Activated CD4-positive, alpha-beta T cell treated with anti-CD3 and anti-CD28 coated beads, Interleukin-2, amount 10 ng/mL, durations not matched to agents 7 days and 5 days (primary cell): ENCODE results near the gene CGNL1. TPM values are rescaled to one million over a fixed set of nuclear protein-coding genes. Genes with fewer than 3 reads are reported as not detected.

Experiments used
- CTCF ChIA-PET: fragments of 350-600 bp; sonication (Branson Sonifier 250); formaldehyde crosslinking; loops from one replicate; lab custom pipeline; 2021; ENCODE audit warnings: antibody characterized with exemption; lab: Charles Lee
- POLR2A ChIA-PET: fragments of 350-600 bp; sonication (Branson Sonifier 250); formaldehyde crosslinking; loops from one replicate; lab custom pipeline; 2021; ENCODE audit warnings: antibody characterized with exemption; lab: Charles Lee
- DNase-seq: peaks from one replicate; pipeline ENCODE4 v3.0.0-alpha.2; 2020
- H3K27ac Mint-ChIP-seq: one replicate; pipeline ENCODE4 v1.8.0; 2021; ENCODE audit warnings: mild to moderate bottlenecking, moderate library complexity, mixed read lengths
- H3K27me3 Mint-ChIP-seq: one replicate; pipeline ENCODE4 v1.8.0; 2021; ENCODE audit warnings: mixed read lengths
- H3K36me3 Mint-ChIP-seq: one replicate; pipeline ENCODE4 v1.8.0; 2021; ENCODE audit warnings: low read depth, mixed read lengths
- H3K4me1 Mint-ChIP-seq: one replicate; pipeline ENCODE4 v1.8.0; 2021; ENCODE audit warnings: mixed read lengths
- H3K4me3 Mint-ChIP-seq: one replicate; pipeline ENCODE4 v1.8.0; 2021; ENCODE audit warnings: mild to moderate bottlenecking, moderate library complexity, mixed read lengths
- H3K9me3 Mint-ChIP-seq: one replicate; pipeline ENCODE4 v1.8.0; 2021; ENCODE audit warnings: mixed read lengths
- total RNA-seq, 2 experiments: library from RNA; stranded (reverse); gene quantifications; one replicate each; pipeline ENCODE4 v1.2.3, GENCODE V29; 2021

The CGNL1 gene
- total RNA-seq, 2 experiments from 2014 or later = not detected

DNA sequence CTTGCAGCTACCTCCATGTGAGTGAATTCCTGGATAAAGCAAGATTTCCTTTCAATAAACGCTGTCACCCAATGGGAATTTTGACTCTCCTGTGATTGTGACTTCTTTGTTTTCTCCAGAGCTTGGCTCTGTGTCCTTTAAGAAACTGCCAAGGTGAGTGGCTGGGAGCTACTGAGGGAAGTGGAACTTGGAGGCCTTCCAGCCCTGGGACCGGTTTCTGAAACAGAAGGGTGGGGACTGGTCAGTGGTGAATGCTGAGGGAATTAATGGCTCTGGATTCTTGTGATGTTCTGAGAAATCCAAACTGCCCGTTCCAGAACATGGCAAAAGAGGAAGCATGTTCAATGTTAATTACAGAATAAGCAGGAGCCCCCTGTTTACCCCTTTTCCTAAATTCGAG lies 174.3 kb downstream of the CGNL1 start:
- ChIA-PET POLR2A (no interaction called here), CTCF (no interaction called here)
- no peaks in the 10 kb centered on the region for H3K4me1 Mint-ChIP-seq
- no peak overlapping the region for H3K4me3 Mint-ChIP-seq
- DNase-seq = no peak
- no peaks in the 10 kb centered on the region for H3K9me3 Mint-ChIP-seq
- H3K36me3 Mint-ChIP-seq = no peaks in the 10 kb centered on the region
- H3K27ac Mint-ChIP-seq = no peak overlapping the region
- no peaks in the 10 kb centered on the region for H3K27me3 Mint-ChIP-seq

DNA sequence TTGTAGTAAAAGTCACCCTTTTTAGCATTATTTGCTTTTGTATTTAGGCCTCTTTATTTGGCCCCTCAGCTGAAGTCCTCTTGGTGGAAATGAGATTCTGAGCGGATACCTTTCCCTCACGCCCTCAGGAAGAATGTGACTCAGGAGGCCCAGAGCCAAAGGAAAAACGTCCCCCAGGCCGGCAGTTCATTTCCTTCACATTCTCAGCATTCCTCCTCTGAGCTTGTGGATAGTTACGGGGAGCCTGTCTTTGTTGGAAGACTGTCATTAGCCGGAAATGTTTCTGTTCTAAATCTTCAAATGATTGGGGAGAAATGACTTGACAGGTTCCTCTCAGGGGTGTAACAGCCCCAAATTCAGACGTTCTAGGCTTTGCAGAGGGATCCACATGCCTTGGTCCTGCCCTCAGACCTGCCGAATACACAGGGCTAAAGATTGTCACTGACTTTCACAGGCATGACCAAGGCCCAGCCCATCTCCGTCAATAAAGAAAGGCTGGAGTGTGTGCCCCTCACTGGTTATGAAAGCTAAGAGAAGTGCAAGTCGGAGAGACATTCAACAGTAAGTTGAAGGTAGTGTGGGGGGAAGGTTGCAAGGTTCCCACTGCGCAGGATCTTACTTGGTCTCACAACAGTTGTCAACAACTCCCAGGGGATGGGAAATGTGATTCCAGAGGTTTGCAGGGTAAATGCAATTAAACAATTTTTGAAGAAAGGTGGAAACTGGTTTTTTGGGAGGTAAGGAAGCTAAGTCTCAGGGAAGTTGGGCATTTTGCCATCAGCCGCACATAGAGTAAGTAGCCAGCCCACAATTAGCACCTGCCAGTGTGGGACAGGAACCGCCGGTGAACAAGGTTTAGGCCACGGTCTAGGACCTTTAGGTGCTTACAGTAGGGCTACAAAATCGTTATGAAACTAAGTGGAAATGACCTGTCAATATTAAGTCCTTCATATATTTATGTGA lies 175.7 kb downstream of the CGNL1 start:
- no peaks in the 10 kb centered on the region for H3K4me1 Mint-ChIP-seq
- no peaks in the 10 kb centered on the region for H3K36me3 Mint-ChIP-seq
- no peak overlapping the region for H3K4me3 Mint-ChIP-seq
- H3K9me3 Mint-ChIP-seq = no peaks in the 10 kb centered on the region
- H3K27me3 Mint-ChIP-seq = no peaks in the 10 kb centered on the region
- ChIA-PET POLR2A (no interaction called here), CTCF (interaction anchor here (1.0 kb wide), 1 partner anchor 9 kb away, joined by 4 read pairs; no protein-coding TSS in a partner anchor)
- H3K27ac Mint-ChIP-seq = no peak overlapping the region
- DNase-seq = no peak

DNA sequence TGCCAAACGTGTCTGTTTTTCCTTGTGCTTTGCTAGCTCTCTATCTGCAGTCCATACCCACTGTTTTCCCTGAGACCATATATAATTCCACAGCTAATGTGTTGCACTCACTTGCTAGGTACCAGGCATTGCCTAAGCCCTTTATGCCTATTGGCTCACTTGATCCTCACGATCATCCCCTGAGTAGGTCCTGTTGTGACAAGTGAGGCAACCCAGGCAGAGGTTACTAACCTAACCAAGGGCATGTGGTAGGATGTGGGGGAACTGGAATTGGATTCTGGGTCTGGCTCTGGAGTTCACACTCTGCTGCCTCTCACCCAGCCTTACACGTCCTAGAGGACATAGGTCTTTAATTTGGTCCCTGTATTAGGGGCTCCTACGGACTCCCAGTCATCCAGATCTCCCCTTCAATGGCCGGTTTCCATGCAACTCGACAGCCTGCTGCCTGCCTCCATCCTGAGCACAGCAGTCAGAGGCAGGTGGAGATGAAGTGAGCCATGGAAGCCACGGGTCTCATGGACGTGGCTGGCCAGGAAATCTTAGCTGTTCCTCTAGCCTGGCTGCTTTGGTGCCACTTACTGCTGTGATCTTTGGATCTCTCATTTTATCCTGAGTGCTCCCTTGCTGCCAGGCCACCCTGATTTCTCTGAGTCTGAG lies 176.5 kb downstream of the CGNL1 start:
- CTCF ChIA-PET = interaction anchor here (1.0 kb wide), 1 partner anchor 9 kb away, joined by 4 read pairs; no protein-coding TSS in a partner anchor

DNA sequence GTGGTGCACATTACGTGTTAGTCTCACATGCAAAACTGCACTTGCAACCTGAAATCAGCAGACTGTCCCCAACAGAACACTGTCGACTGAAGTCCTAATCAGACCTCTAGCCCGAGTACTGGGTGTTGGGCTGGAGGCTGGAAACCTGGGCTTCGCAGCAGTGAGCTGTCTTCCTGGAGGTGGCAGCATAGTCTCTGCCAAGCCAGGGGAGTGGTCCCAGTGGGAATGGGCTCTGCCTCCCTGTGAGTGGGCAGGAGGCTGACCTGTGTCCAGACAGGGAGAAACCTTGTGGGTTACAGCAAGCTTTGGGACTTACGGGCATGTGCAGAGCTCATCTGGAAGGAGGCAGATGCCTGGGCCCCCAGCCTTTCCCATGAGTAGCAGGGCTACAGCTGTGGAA lies 177.2 kb downstream of the CGNL1 start:
- Mint-ChIP-seq H3K4me1 (no peaks in the 10 kb centered on the region), H3K36me3 (no peaks in the 10 kb centered on the region), H3K27me3 (no peaks in the 10 kb centered on the region), H3K4me3 (no peak overlapping the region), H3K27ac (no peak overlapping the region), H3K9me3 (no peaks in the 10 kb centered on the region)
- ChIA-PET POLR2A (no interaction called here), CTCF (interaction anchor here (1.4 kb wide), 1 partner anchor 11 kb away, joined by 3 read pairs; no protein-coding TSS in a partner anchor)
- DNase-seq = no peak

More for the DNA sequence above, 176.5 kb downstream of the CGNL1 start:
- POLR2A ChIA-PET = no interaction called here
- Mint-ChIP-seq H3K4me1 (no peaks in the 10 kb centered on the region), H3K9me3 (no peaks in the 10 kb centered on the region), H3K27me3 (no peaks in the 10 kb centered on the region), H3K27ac (no peak overlapping the region), H3K36me3 (no peaks in the 10 kb centered on the region), H3K4me3 (no peak overlapping the region)
- no peak for DNase-seq

DNA sequence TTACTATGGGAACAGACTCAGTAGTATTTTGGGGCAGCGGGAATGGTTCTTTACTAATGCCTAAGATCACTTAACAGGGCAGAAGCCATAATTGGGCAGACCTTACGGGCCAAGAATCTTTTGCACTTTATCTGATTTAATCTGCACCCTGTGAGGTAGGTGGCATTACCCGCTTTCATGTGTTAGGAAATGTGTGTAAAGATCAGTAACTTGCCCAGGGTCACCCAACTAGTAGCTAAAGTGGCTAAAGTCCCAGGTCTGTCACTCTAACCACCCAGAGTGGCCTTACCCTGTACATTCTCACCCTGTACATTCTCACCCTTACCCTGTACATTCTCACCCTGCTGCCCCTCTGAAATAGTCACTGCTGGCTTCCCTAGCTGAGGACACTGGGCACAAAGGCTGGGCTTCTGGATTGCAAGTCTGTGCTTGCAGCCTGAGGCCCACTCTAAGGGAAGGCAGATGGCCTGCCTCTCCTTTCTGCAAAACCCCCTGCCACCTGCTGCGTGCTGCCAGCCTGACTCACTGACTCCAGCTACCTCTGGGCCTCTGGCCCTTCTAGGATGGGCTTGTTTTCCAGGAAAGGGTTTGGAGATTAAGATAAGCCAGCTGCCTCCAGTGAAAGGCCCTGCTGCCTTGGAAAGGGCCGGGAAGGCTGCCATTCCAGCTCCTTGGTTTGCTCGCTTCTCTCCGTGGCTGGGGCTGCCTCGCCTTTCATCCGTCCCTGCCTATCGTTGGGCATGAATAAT lies 177.9 kb downstream of the CGNL1 start:
- no peaks in the 10 kb centered on the region for H3K9me3 Mint-ChIP-seq
- no peaks in the 10 kb centered on the region for H3K4me1 Mint-ChIP-seq
- no peaks in the 10 kb centered on the region for H3K27me3 Mint-ChIP-seq
- no peak for DNase-seq
- no peaks in the 10 kb centered on the region for H3K36me3 Mint-ChIP-seq
- CTCF ChIA-PET = interaction anchor here (1.4 kb wide), 1 partner anchor 12 kb away, joined by 3 read pairs; no protein-coding TSS in a partner anchor
- no peak overlapping the region for H3K27ac Mint-ChIP-seq
- POLR2A ChIA-PET = no interaction called here
- no peak overlapping the region for H3K4me3 Mint-ChIP-seq

DNA sequence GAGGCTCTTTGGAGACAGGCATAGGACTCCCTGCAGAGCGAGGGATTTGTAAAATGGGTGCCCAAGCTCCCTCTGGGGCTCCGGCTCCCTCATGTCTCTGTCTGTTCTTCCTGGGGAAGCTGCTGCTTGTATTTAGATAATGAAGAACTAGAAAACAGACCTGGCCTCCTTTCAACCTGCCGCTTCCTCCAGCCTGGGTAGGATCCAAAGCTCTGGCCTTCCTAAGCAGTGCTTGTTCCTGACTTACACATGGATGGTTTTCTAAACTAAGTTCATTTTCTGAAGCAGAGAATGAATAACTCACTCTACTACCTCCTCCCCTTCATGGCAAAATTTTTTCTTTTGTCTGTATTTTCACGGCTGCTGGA lies 178.5 kb downstream of the CGNL1 start:
- H3K36me3 Mint-ChIP-seq = no peaks in the 10 kb centered on the region
- peaks cover 2% of the 10 kb centered on the region for H3K27me3 Mint-ChIP-seq
- POLR2A ChIA-PET = no interaction called here
- H3K9me3 Mint-ChIP-seq = no peaks in the 10 kb centered on the region
- CTCF ChIA-PET = interaction anchor here (1.4 kb wide), 1 partner anchor 12 kb away, joined by 3 read pairs; no protein-coding TSS in a partner anchor
- DNase-seq = no peak
- H3K27ac Mint-ChIP-seq = no peak overlapping the region
- H3K4me1 Mint-ChIP-seq = no peaks in the 10 kb centered on the region
- H3K4me3 Mint-ChIP-seq = no peak overlapping the region

DNA sequence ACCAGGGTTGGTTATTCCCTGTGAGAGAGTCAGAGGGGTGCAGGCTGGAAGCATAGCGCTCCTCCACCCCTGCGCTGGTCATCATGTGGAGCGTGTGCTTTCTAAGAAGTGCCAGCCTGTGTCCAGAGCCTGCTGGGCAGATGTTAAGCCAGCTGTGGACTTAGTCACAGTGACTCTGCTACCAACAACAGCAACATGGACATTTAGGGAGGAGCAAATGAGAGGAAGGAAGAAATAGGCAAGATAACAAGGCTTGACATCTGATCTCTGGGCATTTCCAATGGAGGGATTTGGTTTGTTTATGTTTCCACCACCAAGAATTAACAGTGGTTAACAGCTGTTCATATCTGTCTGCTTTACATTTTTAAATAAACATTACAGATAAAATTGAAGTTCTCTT lies 179.0 kb downstream of the CGNL1 start:
- DNase-seq = no peak
- Mint-ChIP-seq H3K27ac (no peak overlapping the region), H3K9me3 (no peaks in the 10 kb centered on the region), H3K27me3 (peaks cover 2% of the 10 kb centered on the region), H3K4me3 (no peak overlapping the region), H3K4me1 (no peaks in the 10 kb centered on the region), H3K36me3 (no peaks in the 10 kb centered on the region)
- ChIA-PET POLR2A (no interaction called here), CTCF (no interaction called here)

DNA sequence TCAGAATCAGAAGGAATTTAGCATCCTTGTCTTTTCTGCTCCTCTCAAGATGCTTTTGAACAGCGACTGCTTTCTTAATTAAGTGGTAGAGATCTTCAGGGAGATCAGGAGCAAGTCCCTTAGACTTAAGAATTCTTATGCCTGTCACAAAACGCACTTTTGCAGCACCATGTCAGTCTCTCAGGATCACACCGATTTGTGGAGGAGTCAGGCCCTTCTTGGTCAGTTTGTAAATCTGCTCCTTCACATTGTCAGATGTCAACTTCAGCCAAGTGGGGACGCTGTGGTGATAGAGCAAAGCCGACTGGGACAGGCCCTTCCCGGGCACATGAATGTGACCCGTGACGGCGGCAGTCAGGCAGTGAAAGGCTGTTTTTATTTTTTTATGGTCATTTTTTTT lies 179.7 kb downstream of the CGNL1 start:
- ChIA-PET POLR2A (no interaction called here), CTCF (no interaction called here)
- Mint-ChIP-seq H3K27me3 (peaks cover 2% of the 10 kb centered on the region), H3K36me3 (no peaks in the 10 kb centered on the region), H3K27ac (no peak overlapping the region), H3K4me3 (no peak overlapping the region), H3K9me3 (no peaks in the 10 kb centered on the region), H3K4me1 (peaks cover 3% of the 10 kb centered on the region)
- DNase-seq = no peak

DNA sequence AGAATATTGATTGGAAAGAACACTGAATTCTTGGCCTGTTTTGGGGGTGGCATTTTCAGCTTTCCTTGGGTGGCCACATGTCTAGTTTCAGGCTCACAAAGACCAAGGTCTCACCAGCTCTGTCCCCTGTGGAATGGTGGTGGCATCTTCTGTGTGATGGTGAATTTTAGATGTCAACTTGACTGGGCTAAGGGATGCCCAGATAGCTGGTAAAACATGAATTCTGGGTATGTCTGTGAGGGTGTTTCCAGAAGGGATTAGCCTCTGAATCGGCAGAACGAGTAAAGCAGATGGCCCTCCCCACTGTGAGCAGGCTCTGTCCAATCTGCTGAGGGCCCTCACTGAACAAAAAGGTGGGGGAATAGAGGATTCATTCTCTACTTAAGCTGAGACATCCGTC lies 181.0 kb downstream of the CGNL1 start:
- Mint-ChIP-seq H3K27me3 (peaks cover 2% of the 10 kb centered on the region), H3K4me3 (no peak overlapping the region), H3K27ac (no peak overlapping the region), H3K36me3 (no peaks in the 10 kb centered on the region), H3K9me3 (no peaks in the 10 kb centered on the region), H3K4me1 (peaks cover 12% of the 10 kb centered on the region)
- no peak for DNase-seq
- ChIA-PET CTCF (interaction anchor here (0.8 kb wide), 1 partner anchor 514 kb away, joined by 3 read pairs; no protein-coding TSS in a partner anchor), POLR2A (no interaction called here)

DNA sequence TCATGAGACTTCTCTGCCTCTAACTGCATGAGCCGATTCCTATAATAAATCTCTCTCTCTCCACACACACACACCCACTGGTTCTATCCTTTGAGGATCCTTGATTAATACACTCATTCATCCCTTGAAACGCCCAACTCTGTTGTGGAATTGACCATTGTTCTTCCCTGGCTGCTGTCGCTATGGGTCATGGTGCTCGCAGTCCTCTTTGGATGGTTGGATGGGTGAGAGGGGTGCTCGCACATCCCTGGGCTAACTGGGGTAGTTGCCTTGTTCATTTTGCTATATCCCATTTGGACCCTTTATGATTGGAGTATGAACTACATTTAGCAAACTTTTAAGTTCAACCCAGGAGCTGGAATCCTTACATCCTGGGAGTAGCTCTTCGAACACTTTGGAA lies 181.5 kb downstream of the CGNL1 start:
- Mint-ChIP-seq H3K36me3 (no peaks in the 10 kb centered on the region), H3K27ac (no peak overlapping the region), H3K9me3 (no peaks in the 10 kb centered on the region), H3K4me1 (peaks cover 16% of the 10 kb centered on the region), H3K27me3 (peaks cover 2% of the 10 kb centered on the region), H3K4me3 (no peak overlapping the region)
- DNase-seq = no peak
- CTCF ChIA-PET = interaction anchor here (0.8 kb wide), 1 partner anchor 513 kb away, joined by 3 read pairs; no protein-coding TSS in a partner anchor
- POLR2A ChIA-PET = no interaction called here

DNA sequence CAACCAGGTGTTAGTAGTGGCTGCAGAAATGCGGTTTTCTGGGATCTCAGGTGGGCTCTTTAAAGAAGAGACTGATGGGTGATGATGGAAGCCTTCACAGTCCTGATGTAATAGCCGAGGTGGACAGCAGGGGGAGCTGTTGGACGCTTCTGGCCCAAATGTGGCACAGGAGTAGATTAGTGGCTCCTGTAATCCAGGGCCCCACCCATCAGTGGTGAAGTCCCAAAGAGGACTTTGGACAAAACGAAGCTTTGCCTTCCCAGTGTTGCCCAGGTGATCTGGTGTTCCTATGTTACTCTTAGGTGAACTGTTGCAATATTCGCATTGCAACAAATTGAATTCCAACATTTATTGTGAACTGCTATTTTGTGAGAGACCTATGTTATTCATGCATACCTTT lies 183.6 kb downstream of the CGNL1 start:
- peak; percentile 72 for DNase-seq
- ChIA-PET POLR2A (no interaction called here), CTCF (interaction anchor here (0.6 to 1.8 kb wide), 4 partner anchors 10 to 32 kb away, joined by 3 to 4 read pairs (median 3); no protein-coding TSS in a partner anchor)
- Mint-ChIP-seq H3K27ac (no peak overlapping the region), H3K4me3 (no peak overlapping the region), H3K36me3 (no peaks in the 10 kb centered on the region), H3K4me1 (peaks cover 25% of the 10 kb centered on the region), H3K27me3 (peaks cover 2% of the 10 kb centered on the region), H3K9me3 (no peaks in the 10 kb centered on the region)

DNA sequence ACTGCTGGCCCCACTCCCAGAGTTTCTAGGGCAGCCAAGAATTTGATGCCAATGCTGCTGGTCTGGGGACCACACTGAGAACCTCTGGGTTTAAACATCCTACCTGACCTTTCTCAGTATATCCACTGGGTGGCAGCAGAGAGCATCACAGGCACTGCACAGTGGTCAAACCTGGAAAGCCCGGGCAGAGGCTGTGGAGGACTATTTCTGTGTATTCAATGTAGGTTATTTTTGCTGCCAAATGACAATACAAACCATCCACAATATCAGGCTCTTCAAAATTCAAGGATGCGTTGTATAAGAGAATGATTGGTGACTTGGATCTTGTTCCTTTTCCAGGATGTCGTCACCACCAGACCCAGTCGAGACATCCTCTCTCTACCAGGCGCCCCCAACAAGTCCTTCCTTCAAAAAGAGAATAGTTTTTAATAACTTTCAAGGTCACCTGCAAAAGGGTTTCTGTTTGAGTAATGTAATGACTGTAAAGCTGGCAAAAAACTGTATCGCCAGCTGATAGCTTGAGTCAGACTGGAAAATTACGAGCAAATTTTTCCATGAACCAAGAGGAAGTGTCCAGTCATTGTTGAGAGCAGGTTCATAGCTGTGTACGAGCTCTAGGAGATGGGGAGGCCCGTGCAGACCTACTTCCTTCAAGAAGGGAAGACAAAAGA lies 184.9 kb downstream of the CGNL1 start:
- Mint-ChIP-seq H3K4me3 (no peak overlapping the region), H3K27ac (no peak overlapping the region), H3K27me3 (peaks cover 2% of the 10 kb centered on the region), H3K36me3 (no peaks in the 10 kb centered on the region), H3K4me1 (peaks cover 34% of the 10 kb centered on the region), H3K9me3 (no peaks in the 10 kb centered on the region)
- DNase-seq = peak; percentile 75
- ChIA-PET CTCF (interaction anchor here (0.5 to 1.8 kb wide), 3 partner anchors 9 to 186 kb away, joined by 3 to 4 read pairs (median 4); no protein-coding TSS in a partner anchor), POLR2A (no interaction called here)
